ENCODE measurements around the gene HOXD10.

HOXD10 gene

GRCh38 chr2:176137252-176137580 is 20.6 kb downstream of the HOXD10 start:
- no peak for DNase-seq

- no peak for DNase-seq
Measured at GRCh38 chr2:176137906-176138305, 21.3 kb downstream of the HOXD10 start.

- DNase-seq = no peak
Measured at GRCh38 chr2:176138526-176138922, 21.9 kb downstream of the HOXD10 start.

GRCh38 chr2:176138923-176139660 is 22.5 kb downstream of the HOXD10 start:
- no peak for DNase-seq

- no peak for DNase-seq
Measured at GRCh38 chr2:176139661-176140512, 23.3 kb downstream of the HOXD10 start.

GRCh38 chr2:176140513-176141317 is 24.1 kb downstream of the HOXD10 start:
- peak; percentile 65 for DNase-seq

GRCh38 chr2:176142281-176142680 is 25.7 kb downstream of the HOXD10 start:
- DNase-seq = no peak

GRCh38 chr2:176145085-176145969 is 28.7 kb downstream of the HOXD10 start:
- DNase-seq = no peak

- no peak for DNase-seq
Measured at GRCh38 chr2:176146101-176146500, 29.5 kb downstream of the HOXD10 start.

- no peak for DNase-seq
Measured at GRCh38 chr2:176146645-176147044, 30.1 kb downstream of the HOXD10 start.

- no peak for DNase-seq
Measured at GRCh38 chr2:176147210-176147799, 30.7 kb downstream of the HOXD10 start.

- no peak for DNase-seq
Measured at GRCh38 chr2:176147800-176148496, 31.4 kb downstream of the HOXD10 start.

- no peak for DNase-seq
Measured at GRCh38 chr2:176148751-176149421, 32.3 kb downstream of the HOXD10 start.

- no peak for DNase-seq
Measured at GRCh38 chr2:176149481-176149938, 32.9 kb downstream of the HOXD10 start.

GRCh38 chr2:176149939-176150583 is 33.5 kb downstream of the HOXD10 start:
- DNase-seq = no peak

GRCh38 chr2:176150584-176151441 is 34.2 kb downstream of the HOXD10 start:
- no peak for DNase-seq

- no peak for DNase-seq
Measured at GRCh38 chr2:176151442-176152287, 35.1 kb downstream of the HOXD10 start, which contains the start of gene HOXD4. TSS of gene HOXD4 (plus strand) at chr2:176151550. CDS start at chr2:176151634, 84 bp downstream.
